H1 (cell line): ENCODE data around the gene SCYL3. TPM values are rescaled to one million over a fixed set of nuclear protein-coding genes. Genes with fewer than 3 reads are reported as not detected.

Experiments
- CBX5 ChIP-seq: fragments of 300-800, 300-1000 bp; sonication (generic); IDR thresholded peaks from 2 replicates; pipeline ENCODE4 v1.7.1; 2016; ENCODE audit warnings: antibody characterized with exemption, low read length, low read depth
- CBX8 ChIP-seq: fragments of 300-800, 300-1000 bp; sonication (generic); IDR thresholded peaks from 2 replicates; pipeline ENCODE4 v1.7.1; 2016; ENCODE audit warnings: low read depth, low read length, borderline replicate concordance
- GTF2F1 ChIP-seq: IDR thresholded peaks from 2 replicates; pipeline ENCODE4 v1.6.1; 2012; ENCODE audit warnings: low read depth, low read length, improper control_type of control experiment, borderline replicate concordance
- polyA plus RNA-seq, 7 experiments: library from polyadenylated mRNA; depleted of rRNA in 3 of 7; stranded (reverse) in 5 of 7; unstranded in 2 of 7; fragments of >200 nt in 5 of 7; fragments of 200-250 nt in 2 of 7; gene quantifications; 1 replicate in 5 of 7; 2 replicates in 1 of 7; 4 replicates in 1 of 7; pipeline versions ENCODE4 v1.2.1 to v1.2.3, GENCODE V29; 2011 to 2013; ENCODE audit warnings: missing spikeins in 2 of 7, mixed read lengths in 2 of 7
- total RNA-seq: library from RNA; stranded (reverse); fragmentation: NEBNext Ultra II Directional; extraction: Animal tissue kit (Norgen Biotek cat#: 25700); gene quantifications from 2 replicates; pipeline ENCODE4 v1.2.1, GENCODE V29; 2021
- TF ChIP-seq, protein P1 (sequence below), 3 experiments: IDR thresholded peaks; 1 replicate in 2 of 3; 2 replicates in 1 of 3; pipeline versions ENCODE4 v1.5.1 to v1.6.1; 2011; ENCODE audit warnings: low read length in 3 of 3, mild to moderate bottlenecking in 3 of 3, inconsistent platforms in 2 of 3, low read depth in 1 of 3, moderate library complexity in 1 of 3; ENCODE audit not compliant: insufficient read depth in 1 of 3; ENCODE audit errors: control extremely low read depth in 1 of 3

Gene SCYL3
- total and polyA plus RNA-seq, 2 of the 8 experiments (the other 6 are each of a cell fraction or from before 2014, with no cell fraction given) = 2.7 to 5.3 TPM

DNA sequence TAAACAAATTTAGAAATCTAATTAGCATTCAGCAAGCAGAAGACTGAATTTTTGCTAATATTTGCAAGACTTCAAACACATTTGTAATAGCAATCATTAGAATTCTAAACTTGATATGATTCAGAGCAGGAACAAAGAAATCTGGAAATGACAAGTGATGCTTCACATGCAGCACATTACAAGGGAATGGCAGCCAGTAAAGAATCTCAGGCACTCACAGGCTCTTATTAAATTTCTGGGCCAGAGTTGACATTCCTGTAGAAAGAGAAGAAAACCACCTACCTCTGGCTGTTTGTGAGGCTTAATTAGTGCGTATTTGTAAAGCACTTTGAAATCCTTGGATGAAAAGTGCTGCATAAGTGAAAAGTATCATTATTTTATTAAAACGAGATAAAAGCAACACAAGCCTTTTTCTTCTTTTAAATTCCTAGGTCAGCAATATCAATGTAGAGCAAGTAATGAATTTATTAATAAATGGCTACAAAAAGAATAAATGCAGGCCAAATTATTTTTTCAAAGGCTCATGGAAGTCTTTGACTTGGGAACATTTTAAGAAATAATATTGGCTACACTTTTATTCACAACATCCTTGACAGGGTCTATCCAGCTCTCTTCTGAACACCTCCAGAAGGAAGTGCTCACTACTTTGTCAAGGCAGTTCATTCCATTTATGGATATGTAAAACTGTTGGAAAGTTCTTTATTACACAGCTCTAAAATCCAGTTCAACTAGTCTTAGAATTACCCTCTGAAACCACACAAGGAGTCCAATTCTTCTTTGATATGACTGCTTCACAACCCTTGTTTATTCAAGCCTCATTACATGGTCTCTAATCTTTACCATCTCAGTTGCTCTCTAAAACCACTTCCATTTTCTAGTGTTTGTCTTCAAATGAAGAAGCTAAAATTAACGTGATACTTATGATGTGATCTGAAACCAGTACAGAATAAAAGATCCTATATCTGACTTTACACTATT is 32.1 kb upstream of the SCYL3 start (continued):
- no peak for TF ChIP-seq CBX8
- TF ChIP-seq GTF2F1 = no peak
- no peak for TF ChIP-seq CBX5
- TF ChIP-seq, protein P1, sequence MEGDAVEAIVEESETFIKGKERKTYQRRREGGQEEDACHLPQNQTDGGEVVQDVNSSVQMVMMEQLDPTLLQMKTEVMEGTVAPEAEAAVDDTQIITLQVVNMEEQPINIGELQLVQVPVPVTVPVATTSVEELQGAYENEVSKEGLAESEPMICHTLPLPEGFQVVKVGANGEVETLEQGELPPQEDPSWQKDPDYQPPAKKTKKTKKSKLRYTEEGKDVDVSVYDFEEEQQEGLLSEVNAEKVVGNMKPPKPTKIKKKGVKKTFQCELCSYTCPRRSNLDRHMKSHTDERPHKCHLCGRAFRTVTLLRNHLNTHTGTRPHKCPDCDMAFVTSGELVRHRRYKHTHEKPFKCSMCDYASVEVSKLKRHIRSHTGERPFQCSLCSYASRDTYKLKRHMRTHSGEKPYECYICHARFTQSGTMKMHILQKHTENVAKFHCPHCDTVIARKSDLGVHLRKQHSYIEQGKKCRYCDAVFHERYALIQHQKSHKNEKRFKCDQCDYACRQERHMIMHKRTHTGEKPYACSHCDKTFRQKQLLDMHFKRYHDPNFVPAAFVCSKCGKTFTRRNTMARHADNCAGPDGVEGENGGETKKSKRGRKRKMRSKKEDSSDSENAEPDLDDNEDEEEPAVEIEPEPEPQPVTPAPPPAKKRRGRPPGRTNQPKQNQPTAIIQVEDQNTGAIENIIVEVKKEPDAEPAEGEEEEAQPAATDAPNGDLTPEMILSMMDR (IDR thresholded peaks at IDR 0.05; ENCODE audit: control extremely low read depth in 1 of 3, insufficient read depth in 1 of 3, low read depth in 1 of 3, low read length in 3 of 3) = no peak
